Fibroblast of skin of right biceps (primary cell): ENCODE measurements around the gene WDR27.
A peak's percentile ranks its signal among the peaks of the same experiment; 100 is the strongest.

Experiments used
- DNase-seq: peaks from one replicate; pipeline ENCODE4 v3.0.0-alpha.2; 2013

WDR27 gene

DNA sequence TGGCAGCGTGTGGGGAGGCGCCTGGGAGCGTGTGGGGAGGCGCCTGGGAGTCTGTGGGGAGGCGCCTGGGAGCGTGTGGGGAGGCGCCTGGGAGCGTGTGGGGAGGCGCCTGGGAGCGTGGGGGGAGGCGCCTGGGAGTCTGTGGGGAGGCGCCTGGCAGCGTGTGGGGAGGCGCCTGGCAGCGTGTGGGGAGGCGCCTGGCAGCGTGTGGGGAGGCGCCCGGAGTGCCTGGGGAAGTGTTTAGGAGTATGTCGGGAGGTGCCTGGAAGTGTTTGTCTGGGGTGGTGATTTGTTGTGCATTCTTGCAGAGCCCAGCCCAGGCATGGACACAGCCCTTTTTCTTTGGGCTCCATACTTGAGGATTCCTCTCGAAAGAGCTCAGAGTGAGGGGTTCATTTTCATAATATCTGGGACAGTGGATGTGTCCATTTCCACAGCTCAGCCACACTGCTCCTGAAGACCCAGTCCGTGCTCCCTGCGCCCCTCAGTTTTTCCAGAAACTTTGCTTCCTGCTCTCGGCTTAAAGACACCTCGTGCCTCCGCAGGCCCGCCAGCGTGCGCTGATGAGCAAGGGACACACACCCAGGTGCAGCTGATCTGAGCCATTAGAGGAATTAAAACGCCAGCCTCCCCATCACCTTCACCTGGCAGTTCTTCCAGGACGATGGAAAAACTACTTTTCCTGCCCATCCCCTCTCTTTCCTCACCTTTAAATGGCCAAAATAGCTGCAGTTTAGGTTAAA lies 276.0 kb downstream of the WDR27 start:
- peak; percentile 36 for DNase-seq

DNA sequence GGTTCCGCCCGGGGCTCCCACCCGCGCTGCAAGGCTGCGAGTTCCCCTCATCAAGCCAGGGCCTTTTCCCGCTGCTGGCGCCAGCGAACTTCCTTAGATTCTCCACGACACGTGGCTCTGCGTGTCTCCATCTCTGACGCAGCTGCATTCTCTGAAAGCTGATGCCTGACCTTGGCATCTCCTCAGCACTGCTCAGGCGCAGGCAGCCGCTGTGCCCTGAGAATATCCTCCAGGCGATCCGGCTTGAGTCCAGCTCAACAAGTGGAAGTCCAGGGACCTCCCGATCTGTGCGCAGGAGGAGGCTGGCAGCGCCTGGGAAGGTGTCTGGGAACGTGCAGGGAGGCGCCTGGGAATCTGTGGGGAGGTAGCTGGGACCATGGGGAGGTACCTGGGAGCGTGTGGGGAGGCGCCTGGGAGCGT lies 277.0 kb downstream of the WDR27 start:
- peak; percentile 68 for DNase-seq

DNA sequence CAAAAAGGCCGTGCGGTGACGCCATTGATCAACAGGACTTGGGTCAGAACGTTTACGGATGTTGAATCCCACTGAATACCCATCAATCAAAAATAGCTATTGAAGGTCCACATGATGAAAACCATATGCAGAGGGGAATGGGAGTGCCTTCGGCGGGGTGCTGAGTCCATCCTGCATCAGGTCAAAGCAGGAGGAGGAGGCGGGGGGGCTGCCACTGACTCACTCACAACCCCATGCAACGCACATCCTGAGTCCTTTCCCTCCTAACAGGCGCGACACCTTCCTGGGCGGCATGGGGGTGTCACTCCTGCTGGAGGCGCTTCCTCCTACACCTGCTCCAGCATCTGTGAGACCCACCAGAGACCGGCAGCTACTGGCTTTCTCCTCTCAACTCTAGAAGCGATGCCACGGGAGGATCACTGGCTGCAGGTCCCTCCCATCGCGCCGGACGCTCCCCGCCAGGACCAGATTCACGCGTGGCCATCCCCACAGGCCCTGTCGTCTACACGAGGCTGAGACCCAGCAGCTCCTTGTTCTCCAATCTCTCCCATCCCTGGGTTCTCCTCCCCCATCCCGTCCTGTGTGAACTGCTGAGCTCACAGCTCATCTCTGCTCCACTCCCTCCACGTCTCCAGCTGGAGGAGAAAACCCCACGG lies 277.6 kb downstream of the WDR27 start:
- peak; percentile 56 for DNase-seq

DNA sequence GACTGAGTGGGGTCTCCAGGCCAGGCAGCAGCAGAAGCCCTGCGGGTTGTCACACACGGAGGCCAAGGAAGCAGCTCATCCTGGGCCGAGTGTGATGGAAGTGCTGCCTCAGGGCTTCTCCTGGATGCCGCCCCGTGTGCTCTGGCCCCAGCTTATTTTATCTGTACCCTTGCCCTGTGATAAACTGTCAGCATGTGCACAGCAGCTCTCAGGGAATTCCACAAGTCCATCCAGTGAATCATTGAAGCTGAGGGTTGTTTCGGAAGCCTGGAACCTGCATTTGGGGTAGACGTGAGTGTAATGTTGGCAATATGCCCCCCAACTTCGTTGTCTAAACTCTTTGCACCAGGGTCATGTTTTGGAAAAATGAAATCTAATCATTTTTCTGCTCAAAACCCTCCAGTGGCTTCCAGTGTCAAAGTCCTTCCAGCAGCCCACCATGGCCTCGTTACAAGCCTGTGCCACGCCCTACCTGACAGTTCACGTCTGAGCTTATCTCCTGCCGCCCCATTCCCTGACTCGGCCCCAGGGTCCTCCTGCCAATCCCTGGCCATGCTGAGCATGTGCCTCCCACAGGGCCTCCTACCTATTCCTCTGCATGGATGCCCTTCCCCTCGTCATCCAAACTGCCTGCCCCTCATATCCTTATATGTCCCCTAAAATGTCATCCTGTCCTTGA lies 280.1 kb downstream of the WDR27 start:
- DNase-seq, result no peak

DNA sequence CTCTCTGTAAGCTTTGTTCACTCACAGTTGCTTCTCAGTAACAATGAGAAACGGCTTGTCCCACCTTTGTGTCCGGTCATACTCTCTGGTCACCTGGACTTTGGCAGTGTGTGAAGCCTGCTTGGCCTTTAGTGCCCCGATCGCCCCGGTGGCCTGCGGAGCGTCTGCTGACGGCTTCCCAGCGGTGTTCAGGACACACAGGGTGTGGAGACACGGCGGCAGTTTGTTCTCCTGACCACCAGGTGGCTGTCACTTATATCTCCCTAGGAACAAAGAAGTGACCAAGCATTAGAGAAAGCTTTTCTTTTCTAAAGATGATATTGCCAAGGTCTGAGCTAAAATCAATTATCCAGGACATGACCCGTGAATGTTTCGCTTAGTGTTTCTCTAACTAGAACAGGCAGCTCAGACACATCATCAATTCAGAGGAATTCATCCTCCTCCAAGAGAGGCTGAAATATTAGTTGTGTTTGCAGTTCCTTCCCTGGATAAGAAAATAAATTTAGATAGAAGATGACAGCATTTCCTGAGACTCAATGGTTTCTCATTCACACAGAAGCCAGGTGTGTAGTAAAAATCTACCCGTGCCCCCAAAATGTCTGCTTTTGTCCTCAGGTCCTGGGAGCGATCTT lies 280.8 kb downstream of the WDR27 start:
- DNase-seq, result peak; percentile 27

DNA sequence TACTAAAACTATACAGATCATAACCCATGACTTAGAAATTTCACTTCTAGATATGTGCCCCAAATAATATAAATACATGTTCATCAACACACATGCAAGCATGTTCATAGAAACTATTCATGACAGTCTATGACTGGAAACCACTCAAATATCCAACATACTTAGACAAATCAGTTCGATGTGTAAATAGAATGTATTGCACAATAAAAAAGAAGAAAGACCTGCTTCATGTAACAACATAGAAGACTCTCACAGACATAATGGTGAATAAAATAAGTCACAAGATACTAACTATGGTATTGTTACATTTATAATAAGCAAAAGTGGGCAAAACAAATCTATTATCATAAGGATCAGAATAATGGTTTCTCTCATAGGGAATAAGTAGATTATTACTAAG lies 284.7 kb downstream of the WDR27 start:
- DNase-seq, result no peak

DNA sequence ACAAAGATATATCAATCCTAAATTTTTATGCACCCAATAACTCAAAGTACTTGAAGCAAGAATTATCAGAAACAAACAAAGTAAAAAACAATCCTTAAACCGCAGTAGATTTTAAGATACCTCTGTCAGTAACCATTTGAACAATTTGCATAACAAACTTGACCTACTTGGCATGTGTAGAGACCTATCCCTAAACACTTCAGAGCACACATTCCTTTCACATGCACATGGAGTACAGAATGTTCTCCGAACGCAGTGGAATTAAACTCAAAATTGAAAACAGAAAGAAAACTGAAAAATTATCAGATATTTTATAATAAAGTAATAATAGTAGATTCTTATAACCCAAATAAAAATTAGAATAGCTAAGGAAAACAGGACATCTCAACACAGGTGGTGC lies 285.6 kb downstream of the WDR27 start:
- DNase-seq, result no peak

DNA sequence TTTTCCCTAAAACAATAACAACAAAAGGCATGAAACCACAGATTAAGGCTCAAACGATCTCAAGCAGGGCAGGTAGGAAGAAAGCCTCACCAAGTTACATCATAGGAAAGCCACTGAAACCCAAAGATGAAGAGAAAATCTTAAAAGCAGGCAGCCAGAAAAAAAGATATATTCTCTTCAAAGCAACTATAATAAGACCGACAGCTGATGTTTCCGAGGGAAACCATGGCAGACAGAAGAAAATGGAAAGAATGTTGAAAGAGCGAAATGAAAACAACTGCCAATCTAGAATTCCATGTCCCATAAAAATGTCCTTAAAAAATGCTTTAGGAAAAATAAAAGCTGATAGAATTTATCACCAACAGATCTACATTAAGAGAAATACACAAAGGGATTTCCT lies 286.6 kb downstream of the WDR27 start:
- peak; percentile 9 for DNase-seq

DNA sequence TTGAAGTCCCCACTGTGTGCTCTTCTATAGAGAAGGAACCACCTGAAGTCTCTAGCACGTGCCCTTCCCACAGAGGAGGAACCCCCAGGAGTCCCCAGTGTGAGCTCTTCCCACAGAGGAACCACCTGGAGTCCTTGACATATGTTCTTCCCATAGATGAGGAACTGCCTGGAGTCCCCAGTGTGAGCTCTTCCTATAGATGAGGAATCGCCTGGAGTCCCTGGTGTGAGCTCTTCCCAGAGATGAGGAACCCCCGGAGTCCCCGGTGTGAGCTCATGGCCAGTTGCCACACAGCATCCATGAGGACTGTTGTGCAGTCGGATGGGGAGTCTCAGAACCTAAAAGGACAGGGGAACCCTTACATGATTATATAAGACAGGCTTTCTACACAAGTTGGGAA lies 290.1 kb downstream of the WDR27 start:
- no peak for DNase-seq

DNA sequence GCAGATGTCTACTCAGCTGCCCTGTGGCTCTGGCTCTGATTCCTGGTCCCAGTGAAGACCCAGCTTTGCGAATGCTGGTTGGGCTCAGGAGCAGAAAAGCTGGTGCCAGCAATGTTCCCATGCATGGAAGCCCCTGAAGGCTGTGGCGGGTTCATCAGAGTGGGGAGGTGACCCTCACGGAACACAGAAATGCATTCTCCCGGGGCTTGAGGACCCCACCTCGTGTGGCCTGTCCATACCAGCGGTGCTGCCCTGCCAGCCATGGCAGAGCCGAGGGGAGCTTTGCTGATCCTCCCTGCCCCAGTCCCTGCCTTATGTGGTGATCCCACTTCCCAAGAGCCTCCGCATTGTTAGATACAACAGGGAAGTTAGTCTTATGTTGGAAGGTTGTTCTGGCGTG lies 290.5 kb downstream of the WDR27 start:
- DNase-seq, result no peak

DNA sequence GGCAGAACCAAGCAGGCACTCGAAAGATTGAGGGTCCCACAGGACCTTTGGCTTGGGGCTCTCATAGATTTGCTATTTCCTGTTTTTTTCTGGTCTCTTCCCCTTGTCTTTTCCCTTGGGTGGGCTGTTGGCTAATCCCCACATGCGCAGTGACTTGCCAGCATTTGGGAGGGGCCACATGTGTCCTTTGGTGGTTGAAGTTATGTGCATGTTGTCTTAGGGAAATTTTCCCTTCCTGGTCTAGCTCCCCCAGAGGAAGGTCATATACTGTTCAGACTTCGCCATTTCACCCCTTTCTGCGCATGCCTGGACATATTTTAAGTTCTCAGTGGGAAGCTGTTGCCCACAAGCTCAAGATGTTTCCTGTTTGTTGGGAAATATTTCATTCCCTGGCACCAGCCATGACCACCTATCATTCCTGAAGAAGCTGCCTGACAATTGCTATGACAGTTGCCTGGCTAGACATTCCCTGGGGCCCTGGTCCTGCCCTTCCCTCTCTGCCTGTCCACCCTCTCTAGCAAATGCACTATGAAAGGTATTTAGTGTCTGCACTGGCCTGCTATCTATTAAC lies 292.0 kb downstream of the WDR27 start:
- peak; percentile 6 for DNase-seq

DNA sequence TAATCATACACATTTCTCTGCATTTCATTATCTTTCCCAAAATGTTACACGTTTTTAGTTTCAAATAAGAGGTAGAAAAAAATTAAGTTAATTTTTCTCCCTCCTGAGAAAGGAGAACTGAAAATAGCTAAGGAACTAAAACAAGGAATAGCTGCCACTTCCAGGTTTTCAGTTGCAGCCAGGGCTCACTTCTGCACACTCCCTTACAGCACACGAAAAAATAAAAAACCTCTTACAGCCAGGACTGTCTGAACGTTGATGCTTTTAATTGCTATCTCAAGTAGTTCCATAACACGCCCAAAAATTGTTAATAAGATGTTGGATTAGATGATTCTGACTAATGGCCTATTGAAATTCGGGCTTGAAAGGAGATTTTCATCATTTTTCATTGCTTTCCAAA lies 294.5 kb downstream of the WDR27 start:
- no peak for DNase-seq
